Cardiac fibroblast (primary cell): ENCODE measurements around the gene SLC37A1.

Experiments
- DNase-seq, 2 donors: peaks; one replicate each; pipeline versions ENCODE4 v3.0.0 to v3.0.0-alpha.2; 2010; ENCODE audit warnings: low read depth in 2 of 2
- H3K4me3 ChIP-seq, 2 donors: replicated peaks in 1 of 2; 1 replicate in 1 of 2; 2 replicates in 1 of 2; pipeline ENCODE4 v1.5.1; 2011; ENCODE audit warnings: low read depth in 2 of 2, low read length in 2 of 2, mild to moderate bottlenecking in 2 of 2, moderate library complexity in 1 of 2
- TF ChIP-seq, protein P1 (sequence below): IDR thresholded peaks from one replicate; pipeline ENCODE4 v1.5.1; 2011; ENCODE audit warnings: low read depth, mild to moderate bottlenecking, low read length, inconsistent platforms

Gene SLC37A1

DNA sequence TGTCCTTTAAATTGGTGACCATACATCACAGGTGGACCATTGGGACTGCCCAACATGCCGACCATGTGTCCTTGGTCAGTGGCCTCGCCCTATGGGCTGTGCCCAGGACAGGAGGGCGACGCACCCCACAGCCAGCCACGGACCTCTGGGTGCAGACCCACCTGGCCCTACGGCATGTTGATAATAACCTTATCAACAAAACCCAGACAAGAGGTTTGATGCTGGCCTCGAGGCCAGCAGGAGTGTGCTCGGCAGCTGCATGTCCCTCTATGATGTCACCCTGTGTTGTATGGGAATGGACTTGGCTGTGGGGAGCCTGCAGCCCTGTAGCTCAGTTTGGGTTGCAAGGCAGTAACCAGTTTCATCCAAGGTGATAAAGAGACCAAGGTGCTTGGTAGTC is 32.1 kb downstream of the SLC37A1 start:
- TF ChIP-seq, protein P1, sequence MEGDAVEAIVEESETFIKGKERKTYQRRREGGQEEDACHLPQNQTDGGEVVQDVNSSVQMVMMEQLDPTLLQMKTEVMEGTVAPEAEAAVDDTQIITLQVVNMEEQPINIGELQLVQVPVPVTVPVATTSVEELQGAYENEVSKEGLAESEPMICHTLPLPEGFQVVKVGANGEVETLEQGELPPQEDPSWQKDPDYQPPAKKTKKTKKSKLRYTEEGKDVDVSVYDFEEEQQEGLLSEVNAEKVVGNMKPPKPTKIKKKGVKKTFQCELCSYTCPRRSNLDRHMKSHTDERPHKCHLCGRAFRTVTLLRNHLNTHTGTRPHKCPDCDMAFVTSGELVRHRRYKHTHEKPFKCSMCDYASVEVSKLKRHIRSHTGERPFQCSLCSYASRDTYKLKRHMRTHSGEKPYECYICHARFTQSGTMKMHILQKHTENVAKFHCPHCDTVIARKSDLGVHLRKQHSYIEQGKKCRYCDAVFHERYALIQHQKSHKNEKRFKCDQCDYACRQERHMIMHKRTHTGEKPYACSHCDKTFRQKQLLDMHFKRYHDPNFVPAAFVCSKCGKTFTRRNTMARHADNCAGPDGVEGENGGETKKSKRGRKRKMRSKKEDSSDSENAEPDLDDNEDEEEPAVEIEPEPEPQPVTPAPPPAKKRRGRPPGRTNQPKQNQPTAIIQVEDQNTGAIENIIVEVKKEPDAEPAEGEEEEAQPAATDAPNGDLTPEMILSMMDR: no peak

DNA sequence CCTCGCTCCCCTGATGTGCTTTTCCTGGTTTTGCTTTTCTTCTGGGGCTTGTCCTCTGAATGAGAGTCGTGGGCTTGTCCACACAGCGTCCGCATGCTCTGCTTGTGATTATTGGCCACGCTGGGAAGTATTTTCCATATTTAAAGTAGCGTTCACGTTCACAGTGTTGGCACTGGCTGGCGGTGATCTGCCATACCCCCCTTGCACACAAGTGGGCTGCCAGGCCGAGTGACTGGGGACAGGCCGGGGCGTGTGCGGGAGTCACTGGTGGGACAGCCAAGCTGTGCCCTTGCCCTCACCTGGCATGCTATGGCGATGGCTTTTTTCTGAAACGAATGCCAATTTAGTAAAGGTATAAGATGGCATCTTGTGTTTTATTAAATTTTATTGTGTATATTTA is 32.8 kb downstream of the SLC37A1 start:
- H3K4me3 ChIP-seq: no peak overlapping the region
- TF ChIP-seq, protein P1: no peak
- DNase-seq: no peak

More for the DNA sequence above, 32.1 kb downstream of the SLC37A1 start:
- no peak overlapping the region for H3K4me3 ChIP-seq
- DNase-seq: no peak

DNA sequence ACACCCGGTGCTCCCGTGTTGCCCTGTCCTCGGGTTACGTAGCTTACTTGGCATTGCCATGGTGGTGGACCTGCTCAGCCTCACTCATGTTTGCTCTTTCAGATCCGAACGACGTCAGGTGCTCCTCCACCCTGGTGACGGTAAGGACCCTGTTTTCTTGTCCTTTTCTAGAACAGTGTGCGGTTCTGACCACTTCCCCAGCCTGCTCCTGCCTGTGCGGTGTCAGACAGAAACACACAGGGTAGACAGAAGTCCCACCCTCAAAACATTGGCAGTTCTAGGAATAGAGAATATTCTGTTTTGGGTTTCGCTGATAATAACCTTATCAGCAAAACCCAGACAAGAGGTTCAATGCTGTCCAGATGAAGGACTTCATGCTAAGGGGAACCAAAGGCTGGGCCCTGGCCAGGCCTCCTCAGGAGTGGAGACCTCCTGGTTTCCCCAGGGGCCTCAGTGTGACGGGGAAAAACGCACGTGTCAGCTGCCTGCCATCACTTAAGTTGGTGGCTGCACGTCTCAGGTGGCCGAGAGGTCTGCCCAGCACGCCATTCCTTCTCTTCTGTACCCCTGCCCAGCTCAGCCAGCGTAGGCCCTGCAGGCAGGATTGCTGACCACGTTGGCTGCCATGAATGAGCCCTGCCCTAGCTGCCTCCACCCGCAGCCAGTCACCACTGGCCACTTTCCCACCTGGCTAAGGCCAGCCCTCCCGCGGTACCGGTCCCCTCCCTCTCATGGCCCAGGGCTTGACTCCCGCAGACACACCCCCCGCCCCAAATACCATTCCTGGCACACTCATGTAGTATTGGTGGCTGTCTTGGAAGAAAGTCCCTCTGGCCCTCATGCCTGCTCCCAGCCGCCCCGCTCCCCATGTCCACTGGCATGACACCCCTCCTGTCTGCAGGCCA is 33.6 kb downstream of the SLC37A1 start:
- TF ChIP-seq, protein P1: no peak
- no peak overlapping the region for H3K4me3 ChIP-seq
- no peak for DNase-seq

DNA sequence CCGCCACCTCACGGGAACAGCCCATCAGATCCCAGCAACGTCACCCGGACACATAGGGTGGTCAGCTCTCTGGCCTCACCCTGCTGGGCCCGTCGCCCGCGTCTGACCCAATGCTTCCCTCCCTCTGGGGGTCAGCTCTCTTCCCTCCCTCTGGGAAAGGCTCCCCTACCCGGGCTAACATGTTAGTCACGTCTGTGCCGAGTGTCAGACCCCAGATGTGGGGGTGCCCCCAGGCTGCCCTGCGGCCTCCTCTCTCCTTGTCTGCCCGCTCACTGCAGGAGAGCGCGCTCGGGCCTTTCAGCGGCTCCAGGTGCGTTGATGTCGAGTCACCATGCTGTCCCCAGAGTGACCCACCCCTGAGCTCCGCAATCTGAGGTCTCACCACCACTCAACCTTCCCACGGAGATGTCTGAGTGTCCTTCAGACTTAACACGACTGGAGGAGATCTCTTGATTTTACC is 34.3 kb downstream of the SLC37A1 start:
- H3K4me3 ChIP-seq: no peak overlapping the region
- DNase-seq: no peak
- TF ChIP-seq, protein P1: no peak

DNA sequence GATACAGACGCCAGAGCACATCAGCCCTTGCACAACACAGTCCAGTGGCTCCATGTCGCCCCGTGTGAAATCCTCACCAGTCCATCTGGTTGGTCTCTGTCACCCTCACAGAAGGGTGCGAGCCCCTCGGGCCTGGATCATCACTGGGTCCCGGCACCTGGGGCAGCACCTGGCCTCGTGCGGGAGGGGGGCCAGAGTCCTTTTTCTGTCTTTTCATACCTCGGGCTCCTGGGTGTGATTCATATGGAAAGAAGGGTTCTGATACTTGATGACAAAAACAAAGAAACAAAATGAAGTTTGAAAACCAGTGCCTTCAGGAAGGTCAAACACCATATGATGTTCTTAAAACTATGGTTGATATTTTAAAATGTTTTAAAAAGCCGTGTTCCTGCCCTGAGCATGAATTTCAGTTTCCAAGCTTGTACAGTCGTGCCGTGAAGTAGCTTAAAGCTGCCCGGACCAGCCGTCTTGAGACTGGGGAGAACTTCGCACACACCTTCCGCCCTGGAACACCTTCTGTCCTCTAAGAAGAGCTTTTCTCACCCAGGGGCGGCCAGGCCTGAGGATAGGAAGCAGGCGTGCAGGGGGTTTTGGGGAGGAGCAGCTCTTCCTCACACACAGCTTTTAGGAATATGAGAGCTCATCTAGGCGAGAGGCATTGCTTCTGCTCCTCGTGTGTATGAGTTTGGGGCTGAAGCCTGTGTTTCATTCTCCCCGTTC is 35.2 kb downstream of the SLC37A1 start:
- DNase-seq: no peak
- no peak overlapping the region for H3K4me3 ChIP-seq
- TF ChIP-seq, protein P1: no peak

DNA sequence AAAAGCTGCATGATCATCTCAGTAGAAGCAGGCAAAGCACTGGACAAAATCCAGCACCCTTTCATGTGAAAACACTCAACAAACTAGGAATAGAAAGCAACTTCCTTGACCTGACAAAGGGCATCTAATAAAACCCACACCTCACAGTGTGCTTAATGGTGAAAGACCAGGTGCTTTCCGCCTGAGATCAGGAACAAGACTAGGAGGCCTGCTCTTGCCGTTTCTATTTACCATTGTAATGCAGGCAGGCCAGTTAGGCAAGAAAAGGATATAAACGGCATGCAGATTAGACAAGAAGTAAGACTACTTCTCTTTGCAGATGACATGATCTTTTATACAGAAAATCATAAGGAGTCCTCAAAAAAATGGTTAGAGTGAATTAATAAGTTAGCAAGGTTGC is 37.2 kb downstream of the SLC37A1 start:
- no peak overlapping the region for H3K4me3 ChIP-seq
- TF ChIP-seq, protein P1: no peak
- DNase-seq: no peak
